Activated CD4-positive, alpha-beta T cell treated with anti-CD3 and anti-CD28 coated beads, Interleukin-2, amount 50 U/mL, for 1 hour (primary cell): Measurements from ENCODE around the gene NEK4.
"Not testable (repeated sequence)": the region's sequence is repeated elsewhere in the genome, so short reads cannot be mapped to it uniquely, and the experiment has no call there.

Experiments
- DNase-seq: peaks from one replicate; pipeline ENCODE4 v3.0.0-alpha.2; 2020

Gene NEK4

GRCh38 chr3:52777959-52778805, 7.4 kb upstream of the NEK4 start:
- DNase-seq: no peak

- DNase-seq: no peak
Observed at GRCh38 chr3:52777127-52777958, 6.6 kb upstream of the NEK4 start, which contains the start of gene ITIH1. Gene ITIH1, plus strand, starts transcription at chr3:52777599. Its CDS starts 17 bp downstream, at chr3:52777616.

- DNase-seq: not testable (repeated sequence)
Observed at GRCh38 chr3:52776486-52776885, 5.7 kb upstream of the NEK4 start.

- DNase-seq: no peak
Observed at GRCh38 chr3:52775877-52776276, 5.1 kb upstream of the NEK4 start.

GRCh38 chr3:52774901-52775864, 4.4 kb upstream of the NEK4 start:
- no peak for DNase-seq

- DNase-seq: no peak
Observed at GRCh38 chr3:52774066-52774713, 3.5 kb upstream of the NEK4 start.

GRCh38 chr3:52773361-52774065, 2.8 kb upstream of the NEK4 start:
- no peak for DNase-seq

GRCh38 chr3:52771702-52772101, 962 bp upstream of the NEK4 start:
- no peak for DNase-seq

GRCh38 chr3:52771334-52771681, 568 bp upstream of the NEK4 start:
- DNase-seq: no peak

- DNase-seq: no peak
Observed at GRCh38 chr3:52769786-52770455, 819 bp downstream of the NEK4 start.

- DNase-seq: no peak
Observed at GRCh38 chr3:52763466-52763865, 7.3 kb downstream of the NEK4 start.

- DNase-seq: no peak
Observed at GRCh38 chr3:52756141-52756540, 14.6 kb downstream of the NEK4 start.

GRCh38 chr3:52754373-52754772, 16.4 kb downstream of the NEK4 start:
- DNase-seq: no peak

- no peak for DNase-seq
Observed at GRCh38 chr3:52752045-52752660, 18.6 kb downstream of the NEK4 start.

GRCh38 chr3:52743721-52744120, 27.0 kb downstream of the NEK4 start:
- DNase-seq: no peak

- DNase-seq: no peak
Observed at GRCh38 chr3:52743152-52743551, 27.6 kb downstream of the NEK4 start.

GRCh38 chr3:52742418-52743041, 28.2 kb downstream of the NEK4 start:
- no peak for DNase-seq

- no peak for DNase-seq
Observed at GRCh38 chr3:52739730-52740129, 31.0 kb downstream of the NEK4 start.

GRCh38 chr3:52733256-52733891, 37.4 kb downstream of the NEK4 start:
- no peak for DNase-seq

GRCh38 chr3:52731590-52731989, 39.1 kb downstream of the NEK4 start:
- DNase-seq: no peak
